Activated naive CD4-positive, alpha-beta T cell treated with anti-CD3 and anti-CD28 coated beads, Interleukin-2, amount 50 U/mL, for 16 hours (primary cell): ENCODE results near the gene PLEKHA7.
"Not testable (repeated sequence)": the region's sequence is repeated elsewhere in the genome, so short reads cannot be mapped to it uniquely, and the experiment has no call there.

Experiments
- DNase-seq: peaks from one replicate; pipeline ENCODE4 v3.0.0-alpha.2; 2020

PLEKHA7 gene

GRCh38 chr11:17014321-17014832 is at the start of gene PLEKHA7:
TSS of gene PLEKHA7 (minus strand) at chr11:17014414. CDS start at chr11:17014401, 13 bp downstream.
- DNase-seq = peak; percentile 22

GRCh38 chr11:17063171-17064002 is 49.2 kb upstream of the PLEKHA7 start:
- peak; percentile 58 for DNase-seq

DNA sequence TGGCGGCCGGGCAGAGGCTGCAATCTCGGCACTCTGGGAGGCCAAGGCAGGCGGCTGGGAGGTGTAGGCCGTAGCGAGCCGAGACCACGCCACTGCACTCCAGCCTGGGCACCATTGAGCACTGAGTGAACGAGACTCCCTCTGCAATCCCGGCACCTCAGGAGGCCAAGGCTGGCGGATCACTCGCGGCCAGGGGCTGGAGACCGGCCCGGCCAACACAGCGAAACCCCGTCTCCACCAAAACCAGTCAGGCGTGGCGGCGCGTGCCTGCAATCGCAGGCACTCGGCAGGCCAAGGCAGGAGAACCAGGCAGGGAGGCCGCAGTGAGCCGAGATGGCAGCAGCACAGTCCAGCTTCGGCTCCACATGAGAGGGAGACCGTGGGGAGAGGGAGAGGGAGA is 36.9 kb upstream of the PLEKHA7 start:
- DNase-seq = not testable (repeated sequence)

GRCh38 chr11:17048491-17048890 is 34.3 kb upstream of the PLEKHA7 start:
- not testable (repeated sequence) for DNase-seq

DNA sequence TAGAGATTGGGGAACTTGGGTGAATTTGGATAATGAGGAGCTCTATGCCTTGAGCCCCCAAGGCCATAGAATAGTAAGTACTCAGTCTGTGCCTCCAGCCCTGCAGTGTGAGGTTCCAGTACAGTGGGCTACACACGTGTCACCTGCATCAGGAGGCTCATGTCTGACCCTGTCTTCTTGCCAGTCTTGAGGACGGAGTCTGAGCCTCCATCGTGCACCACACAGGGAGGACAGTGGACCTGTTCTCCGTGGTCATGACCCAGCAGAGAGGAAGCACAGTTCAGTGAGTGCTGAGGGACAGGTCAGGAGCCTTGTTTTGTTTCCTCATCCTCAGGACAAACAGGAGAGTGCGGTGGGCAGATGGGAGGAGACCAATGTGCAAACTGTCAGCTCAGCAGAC is 32.5 kb upstream of the PLEKHA7 start:
- DNase-seq = no peak

DNA sequence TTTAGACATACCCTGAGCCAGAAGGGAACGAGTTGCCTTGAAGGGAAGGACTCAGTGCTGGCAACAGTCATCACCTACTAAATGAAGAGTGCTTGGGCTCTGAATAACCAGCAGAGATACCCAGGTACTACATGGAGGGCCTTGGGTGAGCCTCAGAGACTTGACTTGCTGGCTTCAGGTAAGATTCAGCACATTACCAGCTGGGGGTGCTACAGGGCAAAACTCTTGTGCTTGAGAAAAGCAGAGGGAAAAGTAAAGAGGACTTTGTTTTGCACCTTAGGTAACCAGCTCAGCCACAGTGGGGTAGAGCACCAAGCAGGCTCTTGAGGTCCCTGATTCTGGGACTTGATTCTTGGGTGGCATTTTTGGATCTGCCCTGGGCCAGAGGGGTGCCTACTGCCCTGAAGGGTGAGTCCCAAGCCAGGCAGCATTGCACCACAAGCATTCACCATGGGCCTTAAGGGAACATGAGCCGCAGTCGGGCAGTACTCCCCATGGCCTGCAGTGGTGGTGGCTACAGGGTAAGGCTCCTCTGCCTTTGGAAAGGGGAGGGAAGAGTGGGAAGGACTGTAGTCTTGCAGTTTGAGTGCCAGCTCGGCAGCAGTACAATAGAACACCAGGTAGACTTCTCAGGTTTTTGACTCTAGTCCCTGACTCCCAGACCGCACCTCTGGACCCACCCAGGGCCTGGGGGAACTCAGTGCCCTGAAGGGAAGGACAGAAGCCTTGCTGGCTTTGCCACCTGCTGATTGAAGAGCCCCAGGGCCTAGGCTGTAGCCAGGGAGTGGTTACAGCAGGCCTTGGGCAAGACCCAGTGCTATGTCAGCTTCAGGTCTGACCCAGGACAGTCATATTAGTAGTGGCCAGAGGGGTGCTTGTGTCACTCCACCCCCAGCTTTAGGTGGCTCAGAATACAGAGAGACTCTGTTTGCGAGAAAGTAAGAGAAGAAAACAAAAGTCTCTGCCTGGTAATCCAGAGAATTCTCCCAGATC is 22.7 kb upstream of the PLEKHA7 start:
- no peak for DNase-seq

DNA sequence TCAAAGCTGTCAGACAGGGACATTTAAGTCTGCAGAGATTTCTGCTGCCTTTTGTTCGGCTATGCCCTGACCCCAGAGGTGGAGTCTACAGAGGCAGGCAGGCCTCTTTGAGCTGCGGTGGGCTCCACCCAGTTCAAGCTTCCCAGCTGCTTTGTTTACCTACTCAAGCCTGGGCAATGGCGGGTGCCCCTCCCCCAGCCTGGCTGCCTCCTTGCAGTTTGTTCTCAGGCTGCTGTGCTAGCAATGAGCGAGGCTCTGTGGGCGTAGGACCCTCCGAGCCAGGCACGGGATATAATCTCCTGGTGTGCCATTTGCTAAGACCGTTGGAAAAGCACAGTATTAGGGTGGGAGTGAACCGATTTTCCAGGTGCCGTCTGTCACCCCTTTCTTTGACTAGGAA is 19.8 kb upstream of the PLEKHA7 start:
- not testable (repeated sequence) for DNase-seq

- no peak for DNase-seq
Observed at GRCh38 chr11:17026487-17027082, 12.4 kb upstream of the PLEKHA7 start.

- DNase-seq = no peak
Observed at GRCh38 chr11:17024924-17025323, 10.7 kb upstream of the PLEKHA7 start.

DNA sequence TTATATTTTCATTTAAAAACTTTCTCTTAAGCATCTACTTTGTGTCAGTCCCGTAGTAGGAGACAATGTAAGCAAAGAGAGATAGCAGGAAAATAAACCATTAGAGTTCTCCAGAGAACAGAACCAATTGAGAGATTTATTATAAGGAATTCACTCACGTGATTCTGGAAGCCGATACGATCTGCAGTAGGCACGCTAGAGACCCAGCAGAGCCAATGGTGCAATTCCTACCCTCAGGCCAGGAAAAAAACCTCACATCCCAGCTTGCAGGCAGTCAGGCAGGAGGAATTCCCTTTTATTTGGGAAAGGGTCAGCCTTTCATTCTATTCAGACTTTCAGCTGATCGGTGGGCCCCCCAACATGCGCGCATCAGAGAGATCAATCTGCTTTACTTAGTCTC is 7.3 kb upstream of the PLEKHA7 start:
- DNase-seq = no peak

GRCh38 chr11:17020831-17021230 is 6.6 kb upstream of the PLEKHA7 start:
- no peak for DNase-seq

DNA sequence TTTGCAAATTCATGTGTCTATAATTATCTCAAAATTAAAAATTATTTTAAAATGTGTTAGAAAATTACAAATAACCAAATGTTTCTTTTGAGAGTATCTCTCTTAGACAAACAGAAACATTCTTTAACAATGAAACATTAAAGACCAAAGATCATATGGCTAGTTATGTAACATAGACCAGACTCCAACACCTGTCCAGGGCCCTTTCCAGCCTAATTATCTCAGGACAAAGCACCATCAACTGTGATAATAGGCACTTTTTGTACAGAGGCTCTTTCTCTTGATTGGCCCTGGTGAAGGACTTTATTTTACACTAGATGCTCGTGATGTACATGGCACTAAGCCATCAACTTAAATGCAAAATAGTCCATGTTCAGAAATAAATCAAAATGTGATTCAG is 5.0 kb upstream of the PLEKHA7 start:
- DNase-seq = no peak

- DNase-seq = no peak
Observed at GRCh38 chr11:17015627-17016126, 1.5 kb upstream of the PLEKHA7 start.

DNA sequence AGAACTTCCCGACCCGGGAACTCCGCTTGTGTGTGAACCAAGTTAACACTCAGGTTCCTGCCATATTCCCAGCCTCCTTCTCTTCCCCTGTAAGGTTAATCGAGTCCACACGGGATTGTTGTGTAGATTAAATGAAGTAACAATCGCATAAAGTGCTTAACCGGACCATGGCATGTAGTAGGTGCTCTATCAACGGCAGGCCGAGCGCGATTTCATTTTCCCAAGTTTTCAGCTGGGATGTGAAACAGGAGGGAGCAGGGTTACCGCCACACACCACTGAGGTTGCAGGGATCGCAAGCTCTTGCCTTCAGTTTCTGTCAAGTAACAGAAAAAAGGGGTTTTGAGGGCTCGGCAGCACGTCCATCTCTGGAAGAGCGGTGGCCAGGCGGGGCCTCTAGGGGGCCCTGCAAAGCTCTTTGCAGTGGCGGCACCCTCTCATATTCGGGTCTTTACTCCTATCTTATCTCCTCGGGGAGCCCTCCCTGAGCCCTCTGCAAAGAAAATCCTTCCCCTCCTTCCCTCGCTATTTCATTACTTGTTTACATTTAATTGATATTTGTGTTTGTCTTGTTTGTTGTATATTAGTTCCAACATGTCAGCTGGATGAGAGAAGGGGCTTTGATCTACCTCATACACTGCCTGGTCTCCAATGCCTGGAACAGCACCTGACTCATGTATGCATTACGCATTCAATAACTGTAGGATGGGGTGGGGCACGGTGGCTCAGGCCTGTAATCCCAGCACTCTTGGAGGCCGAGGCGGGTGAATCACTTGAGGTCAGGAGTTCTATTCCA is 816 bp upstream of the PLEKHA7 start:
- DNase-seq = peak; percentile 18

GRCh38 chr11:17013548-17014320 is 480 bp downstream of the PLEKHA7 start:
- peak; percentile 36 for DNase-seq

- no peak for DNase-seq
Observed at GRCh38 chr11:17012712-17013547, 1.3 kb downstream of the PLEKHA7 start.

DNA sequence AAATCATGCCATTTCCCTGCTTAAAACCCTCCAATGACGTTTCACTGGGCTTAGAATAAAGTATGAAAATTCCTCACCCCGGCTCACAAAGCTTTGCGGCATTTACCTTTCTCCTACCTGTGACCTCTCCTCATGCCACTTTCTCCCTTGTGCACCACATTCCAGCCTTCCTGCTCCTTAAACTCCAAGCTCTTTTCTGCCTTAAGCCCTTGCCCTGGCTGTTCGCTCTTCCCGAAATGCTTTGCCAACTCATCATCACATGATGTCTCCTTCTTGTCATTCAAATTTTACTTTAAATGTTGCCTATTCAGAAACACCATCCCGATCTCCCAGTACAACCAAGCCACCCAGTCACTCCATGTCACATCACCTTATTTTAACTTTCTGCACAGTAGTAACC is 2.0 kb downstream of the PLEKHA7 start:
- DNase-seq = no peak

- DNase-seq = no peak
Observed at GRCh38 chr11:17010851-17011420, 3.3 kb downstream of the PLEKHA7 start.

GRCh38 chr11:17008099-17008498 is 6.1 kb downstream of the PLEKHA7 start:
- DNase-seq = no peak

- DNase-seq = no peak
Observed at GRCh38 chr11:17005646-17006045, 8.6 kb downstream of the PLEKHA7 start.
